ENCODE data around the gene PDCD1.

GRCh38 chr2:241852116-241852980, 6.3 kb downstream of the PDCD1 start:
- TF ChIP-seq EZH2 (IDR thresholded peaks at IDR 0.05; ENCODE audit: borderline replicate concordance, insufficient read depth, low read depth, low read length, poor library complexity, severe bottlenecking) (no peak), CTCF (IDR thresholded peaks at IDR 0.05) (no peak)
